ENCODE data around the gene PROX2.

PROX2 gene

DNA sequence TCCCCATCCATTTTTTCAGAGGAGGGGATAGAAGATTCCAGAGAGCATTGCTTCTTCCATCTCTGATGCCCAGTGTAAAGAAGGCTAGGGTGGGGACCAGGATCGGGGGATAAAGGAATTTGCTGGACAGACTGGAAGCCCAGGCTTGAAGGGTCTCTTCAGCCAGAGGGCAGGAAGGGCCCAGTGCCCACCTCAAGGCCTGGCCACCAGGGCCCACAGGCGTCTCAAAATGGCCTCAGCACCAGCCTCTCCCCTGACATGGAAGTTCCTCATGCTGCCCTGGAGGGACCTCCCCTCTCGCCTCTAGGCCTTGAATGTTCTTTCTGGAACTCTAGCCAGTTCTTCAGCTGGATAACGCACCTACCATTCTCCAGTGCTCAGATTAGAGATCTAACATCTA, 44.3 kb upstream of the PROX2 start:
- no peak for DNase-seq
- TF ChIP-seq, protein P1, sequence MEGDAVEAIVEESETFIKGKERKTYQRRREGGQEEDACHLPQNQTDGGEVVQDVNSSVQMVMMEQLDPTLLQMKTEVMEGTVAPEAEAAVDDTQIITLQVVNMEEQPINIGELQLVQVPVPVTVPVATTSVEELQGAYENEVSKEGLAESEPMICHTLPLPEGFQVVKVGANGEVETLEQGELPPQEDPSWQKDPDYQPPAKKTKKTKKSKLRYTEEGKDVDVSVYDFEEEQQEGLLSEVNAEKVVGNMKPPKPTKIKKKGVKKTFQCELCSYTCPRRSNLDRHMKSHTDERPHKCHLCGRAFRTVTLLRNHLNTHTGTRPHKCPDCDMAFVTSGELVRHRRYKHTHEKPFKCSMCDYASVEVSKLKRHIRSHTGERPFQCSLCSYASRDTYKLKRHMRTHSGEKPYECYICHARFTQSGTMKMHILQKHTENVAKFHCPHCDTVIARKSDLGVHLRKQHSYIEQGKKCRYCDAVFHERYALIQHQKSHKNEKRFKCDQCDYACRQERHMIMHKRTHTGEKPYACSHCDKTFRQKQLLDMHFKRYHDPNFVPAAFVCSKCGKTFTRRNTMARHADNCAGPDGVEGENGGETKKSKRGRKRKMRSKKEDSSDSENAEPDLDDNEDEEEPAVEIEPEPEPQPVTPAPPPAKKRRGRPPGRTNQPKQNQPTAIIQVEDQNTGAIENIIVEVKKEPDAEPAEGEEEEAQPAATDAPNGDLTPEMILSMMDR (IDR thresholded peaks at IDR 0.05; ENCODE audit: low read depth, low read length, missing control alignments), result no peak
- no peak overlapping the region for H3K4me3 ChIP-seq (ENCODE audit: low read depth, low read length)
- H3K36me3 ChIP-seq (replicated peaks), result no peaks in the 10 kb centered on the region
- in situ Hi-C loops (cut with HindIII; ENCODE audit: low pct_ligation_motif_present, low sequenced_read_pairs), result no loop called here
- H3K27ac ChIP-seq, result no peak overlapping the region
- H3K27me3 ChIP-seq (replicated peaks), result no peaks in the 10 kb centered on the region

GRCh38 chr14:74919421-74920165, 43.6 kb upstream of the PROX2 start:
- Histone ChIP-seq H3K27ac (no peak overlapping the region), H3K4me3 (ENCODE audit: low read depth, low read length) (no peak overlapping the region), H3K27me3 (replicated peaks) (no peaks in the 10 kb centered on the region), H3K36me3 (replicated peaks) (no peaks in the 10 kb centered on the region)
- no peak for DNase-seq
- TF ChIP-seq, protein P1 (IDR thresholded peaks at IDR 0.05; ENCODE audit: low read depth, low read length, missing control alignments), result no peak
- in situ Hi-C loops (cut with HindIII; ENCODE audit: low pct_ligation_motif_present, low sequenced_read_pairs), result no loop called here

DNA sequence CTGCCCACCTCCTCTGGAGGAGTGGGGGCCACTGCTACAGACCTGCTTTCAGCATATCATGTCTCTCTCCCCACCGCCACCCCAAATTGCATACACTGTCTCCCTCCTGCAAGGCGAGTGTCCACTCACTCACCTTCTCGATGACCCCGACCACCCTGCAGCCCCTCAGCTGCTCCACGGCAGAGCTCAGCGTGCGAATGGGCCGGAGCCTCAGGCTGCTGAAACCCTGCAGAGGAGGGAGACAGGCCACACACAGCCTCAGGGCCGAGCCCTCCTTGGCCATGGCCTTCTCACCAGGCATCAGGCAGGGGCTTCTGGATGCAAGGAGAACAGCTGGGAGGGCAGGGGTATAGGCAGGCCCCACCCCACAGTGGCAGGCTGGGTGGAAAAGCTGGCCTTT, 42.4 kb upstream of the PROX2 start:
- no peak for DNase-seq
- Histone ChIP-seq H3K36me3 (replicated peaks) (no peaks in the 10 kb centered on the region), H3K27ac (no peak overlapping the region), H3K27me3 (replicated peaks) (no peaks in the 10 kb centered on the region), H3K4me3 (ENCODE audit: low read depth, low read length) (no peak overlapping the region)
- in situ Hi-C loops (cut with HindIII; ENCODE audit: low pct_ligation_motif_present, low sequenced_read_pairs), result no loop called here
- TF ChIP-seq, protein P1 (IDR thresholded peaks at IDR 0.05; ENCODE audit: low read depth, low read length, missing control alignments), result no peak

DNA sequence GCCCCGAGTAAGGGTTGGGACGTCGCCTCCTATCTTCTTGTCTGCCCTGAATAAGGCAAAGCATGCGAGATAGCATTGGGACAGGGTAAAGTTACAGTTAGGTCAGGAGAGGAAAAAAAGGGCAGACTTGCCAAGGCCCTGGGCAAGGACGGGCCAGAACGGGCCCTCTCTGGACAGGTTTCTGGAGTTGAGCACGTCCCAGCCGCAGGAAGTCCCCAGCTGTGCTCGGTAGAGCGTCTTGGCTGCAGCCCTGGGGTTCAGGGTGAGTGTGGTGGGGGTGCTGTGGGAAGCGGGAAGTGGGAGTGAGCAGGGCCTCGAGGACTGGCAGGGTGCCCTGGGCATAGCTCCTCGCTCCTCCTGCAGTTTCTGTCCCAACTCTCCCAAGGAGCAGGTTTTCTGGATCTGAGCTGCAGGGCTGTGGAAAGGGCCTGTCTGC, 41.7 kb upstream of the PROX2 start:
- TF ChIP-seq, protein P1 (IDR thresholded peaks at IDR 0.05; ENCODE audit: low read depth, low read length, missing control alignments), result no peak

GRCh38 chr14:74917178-74917543, 41.2 kb upstream of the PROX2 start:
- TF ChIP-seq, protein P1 (IDR thresholded peaks at IDR 0.05; ENCODE audit: low read depth, low read length, missing control alignments), result no peak
- in situ Hi-C loops (cut with HindIII; ENCODE audit: low pct_ligation_motif_present, low sequenced_read_pairs), result no loop called here
- no peaks in the 10 kb centered on the region for H3K27me3 ChIP-seq (replicated peaks)
- no peaks in the 10 kb centered on the region for H3K36me3 ChIP-seq (replicated peaks)
- no peak for DNase-seq
- no peak overlapping the region for H3K27ac ChIP-seq
- H3K4me3 ChIP-seq (ENCODE audit: low read depth, low read length), result no peak overlapping the region

More for the DNA sequence above, 41.7 kb upstream of the PROX2 start:
- H3K36me3 ChIP-seq (replicated peaks), result no peaks in the 10 kb centered on the region
- DNase-seq, result no peak
- in situ Hi-C loops (cut with HindIII; ENCODE audit: low pct_ligation_motif_present, low sequenced_read_pairs), result no loop called here
- H3K4me3 ChIP-seq (ENCODE audit: low read depth, low read length), result no peak overlapping the region
- no peaks in the 10 kb centered on the region for H3K27me3 ChIP-seq (replicated peaks)
- no peak overlapping the region for H3K27ac ChIP-seq

DNA sequence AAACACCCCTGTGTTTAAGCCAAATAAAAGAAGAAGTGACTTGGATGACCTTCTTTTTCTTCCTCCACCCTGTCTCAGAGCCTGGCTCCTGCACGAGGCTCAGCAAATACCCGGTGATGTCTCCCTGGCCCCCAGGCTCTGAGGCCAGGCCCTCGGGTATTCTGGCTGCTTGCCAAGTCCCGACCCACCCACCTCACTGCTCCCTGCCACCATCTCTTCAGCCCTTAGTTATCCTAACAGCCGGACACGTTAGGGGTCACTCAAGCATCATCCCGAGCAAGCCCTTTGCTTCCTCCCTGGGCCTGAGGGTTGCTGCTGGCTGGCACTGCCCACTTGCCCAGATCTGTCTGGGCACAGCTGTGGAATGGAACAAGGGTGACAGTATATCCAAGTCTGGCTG, 39.9 kb upstream of the PROX2 start:
- Histone ChIP-seq H3K27me3 (replicated peaks) (no peaks in the 10 kb centered on the region), H3K36me3 (replicated peaks) (no peaks in the 10 kb centered on the region), H3K27ac (no peak overlapping the region), H3K4me3 (ENCODE audit: low read depth, low read length) (no peak overlapping the region)
- no peak for DNase-seq
- in situ Hi-C loops (cut with HindIII; ENCODE audit: low pct_ligation_motif_present, low sequenced_read_pairs), result no loop called here
- TF ChIP-seq, protein P1 (IDR thresholded peaks at IDR 0.05; ENCODE audit: low read depth, low read length, missing control alignments), result no peak
